HG02678 (cell line): ENCODE data around the gene PSMD13.

Experiments used
- ATAC-seq: cut with Tn5 transposase; IDR thresholded peaks from one replicate; pipeline ENCODE4 v1.9.1; 2021; ENCODE audit warnings: mild to moderate bottlenecking, moderate library complexity; ENCODE audit not compliant: unreplicated experiment

Gene PSMD13

GRCh38 chr11:270451-271318, 33.9 kb downstream of the PSMD13 start:
- ATAC-seq = no peak

DNA sequence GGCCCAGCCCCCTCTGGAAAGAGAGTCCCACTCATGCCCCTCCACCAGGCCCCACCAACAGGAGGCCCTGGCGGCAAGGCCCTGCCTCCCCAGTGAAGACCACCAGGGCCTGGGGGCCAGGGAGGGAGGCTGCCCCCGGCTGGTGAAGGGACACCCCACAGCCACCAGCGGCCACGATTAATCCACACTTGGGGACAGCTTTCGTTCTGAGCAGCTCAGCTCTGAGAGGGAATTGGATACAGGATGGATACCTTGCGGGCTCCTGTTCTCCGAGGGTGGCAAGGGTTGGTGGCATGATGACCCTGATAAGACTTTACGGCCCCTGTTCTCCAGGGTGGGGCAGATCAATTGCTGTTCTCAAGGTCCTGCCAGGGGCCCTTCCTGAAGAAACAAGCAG, 34.5 kb downstream of the PSMD13 start:
- ATAC-seq = no peak

GRCh38 chr11:272195-272930, 35.6 kb downstream of the PSMD13 start:
- ATAC-seq = no peak

- ATAC-seq = no peak
Measured at GRCh38 chr11:272931-273198, 36.1 kb downstream of the PSMD13 start.

DNA sequence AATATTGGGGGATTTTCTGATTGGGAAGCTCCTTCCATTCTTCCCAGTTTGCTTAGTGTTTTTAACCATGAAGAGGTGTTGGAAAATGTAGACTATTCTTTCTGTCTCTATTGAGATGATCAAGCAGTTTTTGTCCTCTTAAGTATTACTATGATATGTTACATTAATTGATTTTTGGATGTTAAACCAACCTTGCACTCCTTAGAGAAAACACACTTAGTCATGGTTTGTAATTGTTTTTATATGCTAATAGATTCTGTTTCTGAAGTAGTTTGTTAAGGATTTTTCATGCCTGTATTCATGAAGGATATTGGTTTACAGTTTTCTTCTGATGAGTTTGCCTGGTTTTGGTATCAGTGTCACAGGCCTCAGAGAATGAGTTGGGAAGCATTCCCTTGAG, 39.4 kb downstream of the PSMD13 start:
- ATAC-seq = no peak

- no peak for ATAC-seq
Measured at GRCh38 chr11:278001-278951, 41.5 kb downstream of the PSMD13 start, which contains the start of gene NLRP6. Gene NLRP6, plus strand, starts transcription at chr11:278407. Its CDS starts 163 bp downstream, at chr11:278570.

DNA sequence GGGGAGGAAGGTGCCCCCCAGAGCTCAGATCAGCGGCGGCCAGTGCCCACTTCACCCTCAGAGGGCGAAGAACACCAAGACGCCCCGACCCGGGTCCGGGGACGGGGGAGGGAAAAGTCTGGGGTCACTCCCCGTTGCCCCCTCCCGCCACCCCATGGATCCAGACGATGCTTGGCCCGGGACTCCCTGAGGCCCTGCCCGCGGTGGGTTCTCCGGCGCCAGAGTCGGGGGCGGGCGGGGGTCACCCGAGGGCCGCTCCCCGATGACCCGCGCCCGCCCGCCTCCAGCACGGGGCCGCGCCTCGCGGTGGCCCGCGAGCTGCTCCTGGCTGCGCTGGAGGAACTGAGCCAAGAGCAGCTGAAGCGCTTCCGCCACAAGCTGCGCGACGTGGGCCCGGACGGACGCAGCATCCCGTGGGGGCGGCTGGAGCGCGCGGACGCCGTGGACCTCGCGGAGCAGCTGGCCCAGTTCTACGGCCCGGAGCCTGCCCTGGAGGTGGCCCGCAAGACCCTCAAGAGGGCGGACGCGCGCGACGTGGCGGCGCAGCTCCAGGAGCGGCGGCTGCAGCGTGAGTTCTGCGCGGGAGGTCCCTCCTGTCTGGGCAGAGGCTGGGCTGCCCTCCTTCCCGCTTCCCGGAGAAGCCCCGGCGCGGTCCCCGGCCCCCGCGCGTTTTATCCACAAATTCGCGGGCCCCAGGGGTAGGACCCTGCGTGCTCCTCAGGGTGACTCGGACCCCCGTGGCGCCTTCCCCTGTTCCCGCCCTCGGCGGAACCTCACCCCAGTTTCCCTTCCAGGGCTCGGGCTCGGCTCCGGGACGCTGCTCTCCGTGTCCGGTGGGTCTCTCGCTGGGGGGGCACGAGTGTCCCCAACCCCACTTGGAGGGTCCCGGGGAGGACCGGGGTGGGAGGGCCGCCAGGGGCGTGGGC, 42.5 kb downstream of the PSMD13 start:
- no peak for ATAC-seq

DNA sequence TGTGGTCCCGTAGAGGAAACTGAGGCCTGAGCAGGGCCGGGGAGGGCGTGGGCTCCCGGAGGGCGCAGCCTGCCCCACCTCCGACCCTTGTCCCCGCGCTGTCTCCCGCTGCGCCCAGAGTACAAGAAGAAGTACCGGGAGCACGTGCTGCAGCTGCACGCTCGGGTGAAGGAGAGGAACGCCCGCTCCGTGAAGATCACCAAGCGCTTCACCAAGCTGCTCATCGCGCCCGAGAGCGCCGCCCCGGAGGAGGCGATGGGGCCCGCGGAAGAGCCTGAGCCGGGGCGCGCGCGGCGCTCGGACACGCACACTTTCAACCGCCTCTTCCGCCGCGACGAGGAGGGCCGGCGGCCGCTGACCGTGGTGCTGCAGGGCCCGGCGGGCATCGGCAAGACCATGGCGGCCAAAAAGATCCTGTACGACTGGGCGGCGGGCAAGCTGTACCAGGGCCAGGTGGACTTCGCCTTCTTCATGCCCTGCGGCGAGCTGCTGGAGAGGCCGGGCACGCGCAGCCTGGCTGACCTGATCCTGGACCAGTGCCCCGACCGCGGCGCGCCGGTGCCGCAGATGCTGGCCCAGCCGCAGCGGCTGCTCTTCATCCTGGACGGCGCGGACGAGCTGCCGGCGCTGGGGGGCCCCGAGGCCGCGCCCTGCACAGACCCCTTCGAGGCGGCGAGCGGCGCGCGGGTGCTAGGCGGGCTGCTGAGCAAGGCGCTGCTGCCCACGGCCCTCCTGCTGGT, 43.4 kb downstream of the PSMD13 start:
- no peak for ATAC-seq

DNA sequence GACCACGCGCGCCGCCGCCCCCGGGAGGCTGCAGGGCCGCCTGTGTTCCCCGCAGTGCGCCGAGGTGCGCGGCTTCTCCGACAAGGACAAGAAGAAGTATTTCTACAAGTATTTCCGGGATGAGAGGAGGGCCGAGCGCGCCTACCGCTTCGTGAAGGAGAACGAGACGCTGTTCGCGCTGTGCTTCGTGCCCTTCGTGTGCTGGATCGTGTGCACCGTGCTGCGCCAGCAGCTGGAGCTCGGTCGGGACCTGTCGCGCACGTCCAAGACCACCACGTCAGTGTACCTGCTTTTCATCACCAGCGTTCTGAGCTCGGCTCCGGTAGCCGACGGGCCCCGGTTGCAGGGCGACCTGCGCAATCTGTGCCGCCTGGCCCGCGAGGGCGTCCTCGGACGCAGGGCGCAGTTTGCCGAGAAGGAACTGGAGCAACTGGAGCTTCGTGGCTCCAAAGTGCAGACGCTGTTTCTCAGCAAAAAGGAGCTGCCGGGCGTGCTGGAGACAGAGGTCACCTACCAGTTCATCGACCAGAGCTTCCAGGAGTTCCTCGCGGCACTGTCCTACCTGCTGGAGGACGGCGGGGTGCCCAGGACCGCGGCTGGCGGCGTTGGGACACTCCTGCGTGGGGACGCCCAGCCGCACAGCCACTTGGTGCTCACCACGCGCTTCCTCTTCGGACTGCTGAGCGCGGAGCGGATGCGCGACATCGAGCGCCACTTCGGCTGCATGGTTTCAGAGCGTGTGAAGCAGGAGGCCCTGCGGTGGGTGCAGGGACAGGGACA, 44.1 kb downstream of the PSMD13 start:
- ATAC-seq = no peak

- ATAC-seq = no peak
Measured at GRCh38 chr11:281486-282161, 44.8 kb downstream of the PSMD13 start.

DNA sequence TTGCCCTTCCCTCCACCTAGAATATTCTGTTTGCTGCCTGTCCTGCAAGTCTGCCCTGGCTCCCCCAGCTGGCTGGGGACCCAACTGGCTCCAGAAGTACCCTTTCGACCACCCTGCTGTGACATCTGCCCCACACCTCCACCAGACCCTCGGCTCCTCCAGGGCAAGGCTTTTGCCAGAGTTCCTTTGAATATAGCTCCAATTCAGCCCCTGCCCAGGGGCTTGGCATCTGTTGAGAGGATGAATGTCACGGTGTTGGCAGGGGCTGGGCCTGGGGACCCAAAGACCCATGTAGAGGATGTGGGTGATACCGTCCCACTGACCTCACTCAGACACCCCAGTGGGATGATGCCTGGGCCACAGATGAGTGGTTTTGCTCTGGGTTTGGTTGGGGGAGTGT, 45.4 kb downstream of the PSMD13 start:
- ATAC-seq = no peak

DNA sequence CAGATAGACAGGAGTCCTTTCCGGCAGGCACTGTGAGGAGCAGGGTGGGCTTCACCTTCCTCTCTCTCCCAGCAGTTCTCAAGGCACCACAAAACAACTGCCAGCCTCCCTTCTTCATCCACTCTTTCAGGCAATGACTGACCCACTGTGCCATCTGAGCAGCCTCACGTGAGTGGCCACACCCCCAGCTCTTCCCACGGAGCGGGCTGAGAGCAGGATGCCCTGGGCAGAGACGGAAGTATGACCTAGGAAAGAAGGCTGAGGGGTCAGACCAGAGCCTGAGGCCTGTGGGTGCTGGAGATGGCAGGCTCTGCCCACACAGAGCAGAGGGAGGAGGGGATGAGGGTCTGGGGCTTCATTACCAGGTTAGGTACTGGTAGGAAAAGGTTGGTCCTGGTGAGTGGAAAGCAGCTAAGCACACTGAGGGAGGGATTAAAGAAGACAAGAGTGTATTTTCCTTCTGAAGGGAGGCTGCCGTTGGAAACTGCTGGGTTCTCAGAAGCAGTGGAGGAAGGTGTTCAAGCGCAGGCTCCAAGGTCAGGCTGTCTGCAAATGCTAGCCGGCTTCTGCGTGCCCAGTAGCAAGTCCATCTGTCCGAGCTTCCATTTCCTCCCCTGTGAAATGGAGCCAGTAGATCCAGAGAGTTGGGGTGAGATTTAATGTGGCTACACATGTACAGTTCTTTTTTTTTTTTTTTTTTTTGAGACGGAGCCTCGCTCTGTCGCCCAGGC, 46.0 kb downstream of the PSMD13 start:
- no peak for ATAC-seq

- no peak for ATAC-seq
Measured at GRCh38 chr11:283405-284104, 46.8 kb downstream of the PSMD13 start.

DNA sequence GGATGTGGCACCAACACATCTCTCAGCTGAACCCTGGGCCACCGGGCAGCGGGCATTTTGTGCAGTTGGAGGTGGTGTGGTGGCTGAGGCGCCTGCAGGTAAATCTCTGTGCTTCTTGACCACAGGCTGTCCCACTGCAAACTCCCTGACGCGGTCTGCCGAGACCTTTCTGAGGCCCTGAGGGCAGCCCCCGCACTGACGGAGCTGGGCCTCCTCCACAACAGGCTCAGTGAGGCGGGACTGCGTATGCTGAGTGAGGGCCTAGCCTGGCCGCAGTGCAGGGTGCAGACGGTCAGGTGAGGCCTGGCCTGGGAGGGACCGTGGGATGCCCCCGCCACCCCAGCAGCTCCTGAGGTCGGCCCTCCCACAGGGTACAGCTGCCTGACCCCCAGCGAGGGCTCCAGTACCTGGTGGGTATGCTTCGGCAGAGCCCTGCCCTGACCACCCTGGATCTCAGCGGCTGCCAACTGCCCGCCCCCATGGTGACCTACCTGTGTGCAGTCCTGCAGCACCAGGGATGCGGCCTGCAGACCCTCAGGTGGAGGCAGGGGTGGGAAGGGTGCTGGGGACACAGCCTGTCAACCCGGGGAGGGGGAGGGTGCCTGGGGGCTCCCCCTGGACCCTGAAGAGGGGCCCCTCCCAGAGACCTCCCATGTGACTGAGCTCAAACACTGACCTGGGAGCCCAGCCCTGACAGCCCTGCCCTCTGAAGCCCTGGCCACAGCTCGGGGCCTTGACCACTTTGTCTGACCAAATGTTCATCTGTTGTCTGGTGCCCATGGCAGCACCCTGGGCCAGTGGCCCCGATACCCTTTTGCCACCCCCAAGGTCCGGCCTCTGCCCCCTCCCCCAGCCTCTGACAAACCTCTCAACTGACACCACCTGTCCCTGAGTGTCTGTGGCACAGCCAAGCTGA, 47.6 kb downstream of the PSMD13 start:
- ATAC-seq = no peak

DNA sequence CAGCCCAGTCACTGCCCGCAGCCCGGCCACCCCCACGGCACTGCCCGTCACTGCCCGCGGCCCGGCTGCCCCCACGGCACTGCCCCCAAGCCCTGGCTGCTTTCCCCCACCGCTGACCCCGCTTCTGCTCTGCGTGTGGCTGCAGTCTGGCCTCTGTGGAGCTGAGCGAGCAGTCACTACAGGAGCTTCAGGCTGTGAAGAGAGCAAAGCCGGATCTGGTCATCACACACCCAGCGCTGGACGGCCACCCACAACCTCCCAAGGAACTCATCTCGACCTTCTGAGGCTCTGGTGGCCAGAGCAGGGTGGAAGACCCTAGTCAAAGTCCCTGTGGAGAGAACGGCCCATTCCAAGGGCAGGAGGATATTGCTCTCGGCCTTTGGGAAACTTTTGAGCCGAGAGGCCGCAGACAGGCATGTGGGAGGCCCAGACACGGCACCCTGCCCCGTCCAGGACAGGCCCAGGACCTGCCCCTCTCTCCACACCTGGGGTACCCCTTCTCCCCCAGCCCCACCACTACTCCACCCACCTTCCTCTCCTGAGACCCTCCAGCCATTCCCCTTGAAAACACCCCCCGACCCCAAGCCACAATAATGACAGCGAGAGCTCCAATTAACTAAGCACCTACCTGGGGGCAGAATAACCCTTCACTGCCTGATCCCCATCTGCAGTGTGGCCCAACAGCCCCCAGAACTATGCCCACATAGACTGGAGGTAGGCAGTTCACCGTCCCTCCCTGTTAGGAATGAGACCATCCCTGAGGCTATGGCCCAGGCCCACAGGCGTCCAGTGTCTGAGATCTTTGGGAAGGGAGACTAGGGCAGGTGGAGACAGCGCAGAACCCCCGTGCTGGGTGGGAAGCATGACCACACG, 48.5 kb downstream of the PSMD13 start:
- no peak for ATAC-seq
